ENCODE results near the gene GDPD4.

GDPD4 gene

GRCh38 chr11:77311701-77312100, 10.2 kb upstream of the GDPD4 start:
- no peak for TF ChIP-seq CTCF (IDR thresholded peaks at IDR 0.05)

- no peak for TF ChIP-seq CTCF (IDR thresholded peaks at IDR 0.05)
These were observed 9.2 kb upstream of the GDPD4 start for GRCh38 chr11:77310721-77311120.

GRCh38 chr11:77309401-77310085, 8.1 kb upstream of the GDPD4 start:
- TF ChIP-seq CTCF (IDR thresholded peaks at IDR 0.05): no peak

GRCh38 chr11:77308838-77309237, 7.4 kb upstream of the GDPD4 start:
- TF ChIP-seq CTCF (IDR thresholded peaks at IDR 0.05): no peak

- TF ChIP-seq CTCF (IDR thresholded peaks at IDR 0.05): no peak
These were observed 1.8 kb upstream of the GDPD4 start for GRCh38 chr11:77303328-77303727.

- TF ChIP-seq CTCF (IDR thresholded peaks at IDR 0.05): no peak
These were observed 1.3 kb upstream of the GDPD4 start for GRCh38 chr11:77302752-77303151.

GRCh38 chr11:77300695-77301094, 791 bp downstream of the GDPD4 start:
- TF ChIP-seq CTCF (IDR thresholded peaks at IDR 0.05): no peak

- no peak for TF ChIP-seq CTCF (IDR thresholded peaks at IDR 0.05)
These were observed 1.9 kb downstream of the GDPD4 start for GRCh38 chr11:77299528-77299993.
